Mesendoderm (in vitro differentiated cells): ENCODE measurements around the gene GJB4.
"Not testable (repeated sequence)": the region's sequence is repeated elsewhere in the genome, so short reads cannot be mapped to it uniquely, and the experiment has no call there.

ENCODE experiments used
- DNase-seq: peaks from one replicate; pipeline ENCODE4 v3.0.0; 2013
- H2AK5ac ChIP-seq: 2 replicates; pipeline ENCODE4 v1.6.1; 2013; ENCODE audit warnings: low read length, inconsistent platforms
- H2BK120ac ChIP-seq: 2 replicates; pipeline ENCODE4 v1.6.1; 2013; ENCODE audit warnings: low read depth, mild to moderate bottlenecking, low read length, moderate library complexity, mixed read lengths
- H2BK15ac ChIP-seq: replicated peaks from 2 replicates; pipeline ENCODE4 v1.6.1; 2013; ENCODE audit warnings: low read depth, mild to moderate bottlenecking, moderate library complexity
- H2BK5ac ChIP-seq: 2 replicates; pipeline ENCODE4 v1.6.1; 2013; ENCODE audit warnings: low read length, inconsistent platforms
- H3K18ac ChIP-seq: 2 replicates; pipeline ENCODE4 v1.6.1; 2013; ENCODE audit warnings: mild to moderate bottlenecking, low read length, mixed read lengths
- H3K23ac ChIP-seq: one replicate; pipeline ENCODE4 v1.6.1; 2013; ENCODE audit warnings: low read length
- H3K27ac ChIP-seq: 2 replicates; pipeline ENCODE4 v1.5.1; 2013; ENCODE audit warnings: low read depth, mild to moderate bottlenecking, inconsistent platforms, low read length, moderate library complexity
- H3K27me3 ChIP-seq: 2 replicates; pipeline ENCODE4 v1.6.1; 2013; ENCODE audit warnings: low read length, control low read depth, mild to moderate bottlenecking, inconsistent platforms; ENCODE audit not compliant: insufficient read depth, poor library complexity
- H3K36me3 ChIP-seq: 2 replicates; pipeline ENCODE4 v1.6.1; 2013; ENCODE audit warnings: low read length, inconsistent platforms; ENCODE audit not compliant: control insufficient read depth, insufficient read depth
- H3K4ac ChIP-seq: one replicate; pipeline ENCODE4 v1.6.1; 2013; ENCODE audit warnings: low read depth, mild to moderate bottlenecking, low read length, moderate library complexity
- H3K4me1 ChIP-seq: 2 replicates; pipeline ENCODE4 v1.6.1; 2013; ENCODE audit warnings: low read depth, low read length, inconsistent platforms; ENCODE audit not compliant: control insufficient read depth
- H3K4me2 ChIP-seq: 2 replicates; pipeline ENCODE4 v1.6.1; 2013; ENCODE audit warnings: low read length
- H3K4me3 ChIP-seq: 2 replicates; pipeline ENCODE4 v1.5.1; 2013; ENCODE audit warnings: mild to moderate bottlenecking, low read length
- H3K56ac ChIP-seq: one replicate; pipeline ENCODE4 v1.6.1; 2013; ENCODE audit warnings: low read length
- H3K79me1 ChIP-seq: 2 replicates; pipeline ENCODE4 v1.6.1; 2013; ENCODE audit warnings: low read length, inconsistent platforms
- H3K79me2 ChIP-seq: 2 replicates; pipeline ENCODE4 v1.6.1; 2013; ENCODE audit warnings: mild to moderate bottlenecking, low read length; ENCODE audit not compliant: control insufficient read depth, insufficient read depth
- H3K9ac ChIP-seq: 2 replicates; pipeline ENCODE4 v1.6.1; 2013; ENCODE audit warnings: low read length, inconsistent platforms
- H4K5ac ChIP-seq: one replicate; pipeline ENCODE4 v1.6.1; 2013; ENCODE audit warnings: low read length
- H4K8ac ChIP-seq: one replicate; pipeline ENCODE4 v1.6.1; 2013; ENCODE audit warnings: low read depth, mild to moderate bottlenecking, control low read depth, low read length, moderate library complexity
- WGBS: extraction: QIAGEN DNeasy Blood & Tissue Kit; methylation state at CpG from one replicate; pipeline ENCODE4 v1.1.7; 2013; ENCODE audit warnings: low lambda C conversion rate, missing lambda C conversion rate; ENCODE audit not compliant: insufficient coverage; ENCODE audit errors: extremely low coverage; 5-methylcytosine and 5-hydroxymethylcytosine counted together

The GJB4 gene

GRCh38 chr1:34732831-34733230 lies 26.7 kb upstream of the GJB4 start:
- H3K27ac ChIP-seq, H3K79me1 ChIP-seq, H3K18ac ChIP-seq, H2BK5ac ChIP-seq, H3K27me3 ChIP-seq, H4K8ac ChIP-seq, H4K5ac ChIP-seq, H2BK15ac ChIP-seq, H2AK5ac ChIP-seq, H3K23ac ChIP-seq, H3K79me2 ChIP-seq, H3K4me1 ChIP-seq, H3K4me2 ChIP-seq, H3K36me3 ChIP-seq, H3K9ac ChIP-seq, H3K4me3 ChIP-seq, DNase-seq, H3K56ac ChIP-seq, H2BK120ac ChIP-seq, H3K4ac ChIP-seq: not testable (repeated sequence)
- WGBS, result no CpG with 5 or more reads among the region's 7 CpGs

- Histone ChIP-seq H3K79me2 (no peaks in the 10 kb centered on the region), H2BK15ac (no peak overlapping the region), H3K4ac (no peak overlapping the region), H3K9ac (no peak overlapping the region), H3K27ac (no peak overlapping the region), H3K4me2 (no peak overlapping the region), H3K18ac (no peak overlapping the region), H4K8ac (no peak overlapping the region), H3K79me1 (no peaks in the 10 kb centered on the region), H3K36me3 (no peaks in the 10 kb centered on the region), H2BK120ac (no peak overlapping the region), H3K23ac (no peak overlapping the region), H2BK5ac (no peak overlapping the region), H3K4me3 (no peak overlapping the region), H4K5ac (no peak overlapping the region), H3K4me1 (peaks cover 2% of the 10 kb centered on the region), H3K56ac (no peak overlapping the region), H2AK5ac (no peak overlapping the region), H3K27me3 (no peaks in the 10 kb centered on the region)
- DNase-seq, result no peak
- WGBS, result no CpG with 5 or more reads among the region's 10 CpGs
Observed at GRCh38 chr1:34736692-34737091, 22.8 kb upstream of the GJB4 start.

GRCh38 chr1:34737236-34737635 lies 22.3 kb upstream of the GJB4 start:
- not testable (repeated sequence) for H3K4me2 ChIP-seq, H4K5ac ChIP-seq, H2AK5ac ChIP-seq, H3K23ac ChIP-seq, H3K27me3 ChIP-seq, H3K56ac ChIP-seq, H2BK15ac ChIP-seq, H4K8ac ChIP-seq, H3K9ac ChIP-seq, H3K18ac ChIP-seq, H3K79me2 ChIP-seq, H2BK120ac ChIP-seq, H3K79me1 ChIP-seq, H3K4ac ChIP-seq, H3K4me1 ChIP-seq, H3K36me3 ChIP-seq, H2BK5ac ChIP-seq, DNase-seq, H3K27ac ChIP-seq, H3K4me3 ChIP-seq
- WGBS, result no CpG with 5 or more reads among the region's 12 CpGs

- H3K27me3 ChIP-seq, result no peaks in the 10 kb centered on the region
Observed at GRCh38 chr1:34739613-34740012, 19.9 kb upstream of the GJB4 start.

GRCh38 chr1:34740161-34740868 lies 19.2 kb upstream of the GJB4 start:
- no peak overlapping the region for H2AK5ac ChIP-seq
- no CpG with 5 or more reads among the region's 18 CpGs for WGBS
- DNase-seq, result peak; percentile 86

More at GRCh38 chr1:34739613-34740012, 19.9 kb upstream of the GJB4 start:
- DNase-seq, result peak; percentile 31
- Histone ChIP-seq H3K4me2 (no peak overlapping the region), H2BK120ac (no peak overlapping the region), H2BK15ac (no peak overlapping the region), H3K79me1 (no peaks in the 10 kb centered on the region), H3K4ac (no peak overlapping the region), H2BK5ac (no peak overlapping the region), H3K18ac (no peak overlapping the region), H3K27ac (no peak overlapping the region), H3K36me3 (no peaks in the 10 kb centered on the region), H3K4me1 (peaks cover 2% of the 10 kb centered on the region), H3K23ac (no peak overlapping the region), H4K8ac (no peak overlapping the region), H3K9ac (no peak overlapping the region), H3K79me2 (no peaks in the 10 kb centered on the region), H3K4me3 (no peak overlapping the region), H2AK5ac (no peak overlapping the region), H4K5ac (no peak overlapping the region), H3K56ac (peak overlapping the region; percentile 64)
- WGBS, result no CpG with 5 or more reads among the region's 3 CpGs

More at GRCh38 chr1:34740161-34740868, 19.2 kb upstream of the GJB4 start:
- no peak overlapping the region for H3K18ac ChIP-seq
- no peak overlapping the region for H3K4me3 ChIP-seq
- H3K9ac ChIP-seq, result no peak overlapping the region
- H3K56ac ChIP-seq, result no peak overlapping the region
- H3K36me3 ChIP-seq, result no peaks in the 10 kb centered on the region
- no peak overlapping the region for H2BK5ac ChIP-seq
- H3K79me2 ChIP-seq, result no peaks in the 10 kb centered on the region
- H2BK120ac ChIP-seq, result no peak overlapping the region
- H3K27me3 ChIP-seq, result no peaks in the 10 kb centered on the region
- no peak overlapping the region for H2BK15ac ChIP-seq
- H3K79me1 ChIP-seq, result no peaks in the 10 kb centered on the region
- no peak overlapping the region for H3K27ac ChIP-seq
- no peak overlapping the region for H3K4ac ChIP-seq
- H4K8ac ChIP-seq, result no peak overlapping the region
- peaks cover 2% of the 10 kb centered on the region for H3K4me1 ChIP-seq
- H4K5ac ChIP-seq, result no peak overlapping the region
- H3K23ac ChIP-seq, result no peak overlapping the region
- H3K4me2 ChIP-seq, result no peak overlapping the region
